ENCODE results near the gene KRTAP10-10.

KRTAP10-10 gene

DNA sequence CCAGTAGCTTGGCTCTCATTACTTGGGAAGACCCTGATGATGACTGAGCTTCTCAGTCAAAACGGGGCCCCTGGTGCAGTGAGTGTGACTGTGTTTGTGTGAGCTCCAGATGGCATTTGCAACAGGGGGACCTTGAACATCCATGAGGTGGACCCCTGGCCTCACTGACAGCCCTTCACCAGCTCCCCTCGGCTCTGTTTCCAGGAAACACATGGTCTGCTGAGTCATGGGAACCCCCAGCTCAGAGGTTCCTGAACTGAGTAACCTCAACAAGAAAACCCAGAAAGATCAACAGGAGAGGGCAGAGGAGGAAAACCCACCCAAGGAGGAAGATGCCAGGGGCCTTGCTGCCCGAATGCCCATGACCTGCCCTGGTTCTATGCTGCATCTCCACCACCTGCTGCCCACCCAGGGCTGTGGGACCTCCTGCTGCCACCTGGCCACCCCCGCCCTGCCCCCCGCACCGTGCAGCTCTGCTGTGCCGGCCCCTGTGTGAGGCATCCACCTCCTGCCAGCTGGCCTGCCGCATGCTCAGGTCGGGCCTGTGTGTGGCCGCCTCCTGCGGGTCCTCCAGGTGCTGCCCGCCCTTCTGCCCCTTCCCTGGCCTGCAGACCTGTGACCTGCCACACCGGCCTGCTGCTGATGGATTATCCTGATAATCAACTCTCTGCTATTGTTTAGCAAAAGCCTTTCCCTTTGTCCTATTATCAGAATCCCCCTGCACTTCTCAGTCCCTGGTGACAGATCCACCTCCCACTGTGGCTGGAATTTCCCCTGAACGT lies 49.0 kb downstream of the KRTAP10-10 start:
- no peak for DNase-seq

DNA sequence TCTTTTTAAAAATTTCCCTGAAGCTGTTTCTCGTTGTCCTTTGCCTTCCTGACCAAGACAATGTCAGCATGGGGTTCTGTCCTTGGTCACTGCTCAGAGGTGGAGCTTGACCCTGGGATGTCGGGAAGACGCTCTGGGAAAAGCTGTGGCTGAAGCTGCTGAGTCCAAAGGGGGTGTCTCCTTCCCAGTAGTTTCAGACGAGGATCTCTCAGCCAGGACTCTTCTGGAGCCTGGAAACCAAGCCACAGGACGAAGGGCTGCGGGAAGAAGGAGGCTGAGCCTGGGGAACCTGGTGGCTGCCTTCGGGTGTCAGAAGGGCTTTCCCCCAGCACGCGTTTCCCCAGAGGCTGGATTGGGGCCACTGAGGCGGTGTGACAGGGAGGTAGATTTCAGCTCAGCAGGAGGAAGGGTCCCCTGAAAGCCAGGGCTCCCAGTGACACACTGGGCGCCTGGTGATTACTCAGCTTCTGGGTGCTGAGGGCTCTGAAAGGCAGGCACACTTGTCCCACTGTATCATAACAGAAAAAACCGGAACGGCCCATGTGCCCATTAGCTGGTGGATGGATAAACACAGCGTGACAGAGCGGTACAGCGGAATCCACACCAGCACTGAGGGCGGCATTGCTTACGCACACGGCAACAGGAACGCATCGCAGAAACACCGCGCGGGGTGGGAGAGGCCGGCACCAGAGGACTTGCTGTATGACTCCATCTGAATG lies 49.8 kb downstream of the KRTAP10-10 start:
- no peak for DNase-seq

GRCh38 chr21:44687671-44688070 lies 50.5 kb downstream of the KRTAP10-10 start:
- peak; percentile 33 for DNase-seq
